Body of pancreas (tissue), 4 donors: Measurements from ENCODE around the gene ZBTB20.

Experiments used
- POLR2A ChIP-seq, 3 donors: fragments of 450-650 bp; IDR thresholded peaks; one replicate each; pipeline ENCODE4 v1.6.1; 2016; ENCODE audit warnings: antibody characterized with exemption in 3 of 3, mild to moderate bottlenecking in 2 of 3
- TF ChIP-seq, protein P1 (sequence below), 7 experiments: fragments of 450-650 bp in 4 of 7; fragments of 200-600 bp in 3 of 7; sonication (generic) in 3 of 7; IDR thresholded peaks; one replicate each; pipeline ENCODE4 v1.5.1; 2016 to 2019; ENCODE audit warnings: antibody characterized with exemption in 7 of 7

- TF ChIP-seq, protein P1, sequence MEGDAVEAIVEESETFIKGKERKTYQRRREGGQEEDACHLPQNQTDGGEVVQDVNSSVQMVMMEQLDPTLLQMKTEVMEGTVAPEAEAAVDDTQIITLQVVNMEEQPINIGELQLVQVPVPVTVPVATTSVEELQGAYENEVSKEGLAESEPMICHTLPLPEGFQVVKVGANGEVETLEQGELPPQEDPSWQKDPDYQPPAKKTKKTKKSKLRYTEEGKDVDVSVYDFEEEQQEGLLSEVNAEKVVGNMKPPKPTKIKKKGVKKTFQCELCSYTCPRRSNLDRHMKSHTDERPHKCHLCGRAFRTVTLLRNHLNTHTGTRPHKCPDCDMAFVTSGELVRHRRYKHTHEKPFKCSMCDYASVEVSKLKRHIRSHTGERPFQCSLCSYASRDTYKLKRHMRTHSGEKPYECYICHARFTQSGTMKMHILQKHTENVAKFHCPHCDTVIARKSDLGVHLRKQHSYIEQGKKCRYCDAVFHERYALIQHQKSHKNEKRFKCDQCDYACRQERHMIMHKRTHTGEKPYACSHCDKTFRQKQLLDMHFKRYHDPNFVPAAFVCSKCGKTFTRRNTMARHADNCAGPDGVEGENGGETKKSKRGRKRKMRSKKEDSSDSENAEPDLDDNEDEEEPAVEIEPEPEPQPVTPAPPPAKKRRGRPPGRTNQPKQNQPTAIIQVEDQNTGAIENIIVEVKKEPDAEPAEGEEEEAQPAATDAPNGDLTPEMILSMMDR (IDR thresholded peaks at IDR 0.05) = no peak
- no peak for TF ChIP-seq POLR2A (IDR thresholded peaks at IDR 0.05)
Measured at GRCh38 chr3:114338651-114339357, 808.3 kb downstream of the ZBTB20 start.
